Right lobe of liver (tissue), 6 donors: ENCODE results near the gene MED27. TPM values are rescaled to one million over a fixed set of nuclear protein-coding genes. Genes with fewer than 3 reads are reported as not detected.

Experiments
- ATAC-seq, 4 donors: fragments of 200-7000 bp; cut with Tn5 transposase; one replicate each; pipeline ENCODE4 v1.9.1; 2020; ENCODE audit warnings: mild to moderate bottlenecking in 4 of 4, moderate library complexity in 4 of 4
- DNase-seq, 3 donors: peaks; one replicate each; pipeline ENCODE4 v3.0.0-alpha.2; 2020
- H3K27ac ChIP-seq, 3 donors: fragments of 200-600 bp; one replicate each; pipeline ENCODE4 v1.8.0; 2022
- H3K27me3 ChIP-seq, 2 donors: fragments of 200-600 bp; one replicate each; pipeline ENCODE4 v1.8.0; 2022
- H3K36me3 ChIP-seq, 4 donors: fragments of 200-600 bp; sonication (generic) in 1 of 4; one replicate each; pipeline versions ENCODE4 v1.5.1 to v1.8.0; 2017 to 2022; ENCODE audit warnings: control low read depth in 1 of 4
- H3K4me1 ChIP-seq, 4 donors: fragments of 200-600 bp; sonication (generic) in 1 of 4; one replicate each; pipeline versions ENCODE4 v1.5.1 to v1.8.0; 2017 to 2022; ENCODE audit warnings: control low read depth in 1 of 4
- H3K4me3 ChIP-seq, 3 donors: fragments of 200-600 bp; one replicate each; pipeline ENCODE4 v1.8.0; 2022
- H3K9me3 ChIP-seq, 4 donors: fragments of 200-600 bp; sonication (generic) in 1 of 4; one replicate each; pipeline versions ENCODE4 v1.5.1 to v1.8.0; 2017 to 2022; ENCODE audit warnings: control low read depth in 1 of 4
- POLR2A ChIP-seq: fragments of 450-650 bp; IDR thresholded peaks from one replicate; pipeline ENCODE4 v1.6.1; 2017; ENCODE audit warnings: antibody characterized with exemption, mild to moderate bottlenecking
- WGBS: methylation state at CpG from one replicate; pipeline ENCODE4 v1.1.6; 2018; ENCODE audit warnings: low coverage, low lambda C conversion rate; ENCODE audit not compliant: insufficient coverage; ENCODE audit errors: missing lambda C conversion rate; 5-methylcytosine and 5-hydroxymethylcytosine counted together
- intact Hi-C, 2 donors: fragments of 100-400 bp; cut with DNase I; formaldehyde crosslinking; loops; one replicate each; pipeline versions ENCODE4 v1.11.2 to v1.14.1; 2022
- total RNA-seq, 6 experiments: library from RNA; depleted of rRNA in 2 of 6; stranded (reverse); fragments of >200 nt in 2 of 6; fragmentation: NEBNext Ultra II Directional in 3 of 6; extraction: Animal tissue kit (Norgen Biotek cat#: 25700) in 3 of 6; gene quantifications; one replicate each; pipeline versions ENCODE4 v1.1.0 to v1.2.4, GENCODE V29; 2016 to 2023
- TF ChIP-seq, protein P1 (sequence below), 4 donors: fragments of 200-600 bp in 3 of 4; fragments of 450-650 bp in 1 of 4; IDR thresholded peaks; one replicate each; pipeline versions ENCODE4 v1.5.1 to v1.8.0; 2016 to 2022; ENCODE audit warnings: antibody characterized with exemption in 4 of 4, mild to moderate bottlenecking in 2 of 4
- donor health status: DM: no; HTN: yes; CAD: no.
- donor health status: DM: no; HTN: no; CAD: no.
- donor health status: DM: no; HTN: no; CAD: no.
- donor health status: DM: no; HTN: yes; CAD: no.
- donor health status: DM: no; HTN: yes; CAD: no.

The MED27 gene
- total RNA-seq, 6 experiments from 2014 or later: 4.6 to 7.3 (median 6.1) TPM

DNA sequence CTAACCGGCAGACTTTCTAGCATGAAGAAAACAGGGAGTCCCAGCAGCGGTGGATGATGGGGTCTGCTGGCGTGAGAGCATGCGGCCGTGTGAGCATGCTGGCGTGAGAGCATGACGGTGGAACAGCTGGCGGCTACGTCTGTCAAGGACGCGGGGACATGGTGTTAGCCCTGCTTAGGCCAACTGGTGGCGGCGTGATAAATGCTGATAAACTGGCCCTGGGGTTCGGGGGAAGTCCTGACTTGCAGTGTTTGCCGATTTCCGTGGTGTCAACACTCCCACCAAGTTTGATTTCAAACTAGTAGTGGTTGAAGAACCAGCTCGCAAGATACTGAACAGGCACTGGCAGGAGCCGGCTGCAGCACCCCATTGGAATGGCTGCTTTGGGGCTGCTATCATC lies 217.4 kb downstream of the MED27 start:
- intact Hi-C loops: no loop called here
- ATAC-seq: no peak
- no peaks in the 10 kb centered on the region for H3K4me1 ChIP-seq
- no peaks in the 10 kb centered on the region for H3K9me3 ChIP-seq
- TF ChIP-seq POLR2A: no peak
- TF ChIP-seq, protein P1, sequence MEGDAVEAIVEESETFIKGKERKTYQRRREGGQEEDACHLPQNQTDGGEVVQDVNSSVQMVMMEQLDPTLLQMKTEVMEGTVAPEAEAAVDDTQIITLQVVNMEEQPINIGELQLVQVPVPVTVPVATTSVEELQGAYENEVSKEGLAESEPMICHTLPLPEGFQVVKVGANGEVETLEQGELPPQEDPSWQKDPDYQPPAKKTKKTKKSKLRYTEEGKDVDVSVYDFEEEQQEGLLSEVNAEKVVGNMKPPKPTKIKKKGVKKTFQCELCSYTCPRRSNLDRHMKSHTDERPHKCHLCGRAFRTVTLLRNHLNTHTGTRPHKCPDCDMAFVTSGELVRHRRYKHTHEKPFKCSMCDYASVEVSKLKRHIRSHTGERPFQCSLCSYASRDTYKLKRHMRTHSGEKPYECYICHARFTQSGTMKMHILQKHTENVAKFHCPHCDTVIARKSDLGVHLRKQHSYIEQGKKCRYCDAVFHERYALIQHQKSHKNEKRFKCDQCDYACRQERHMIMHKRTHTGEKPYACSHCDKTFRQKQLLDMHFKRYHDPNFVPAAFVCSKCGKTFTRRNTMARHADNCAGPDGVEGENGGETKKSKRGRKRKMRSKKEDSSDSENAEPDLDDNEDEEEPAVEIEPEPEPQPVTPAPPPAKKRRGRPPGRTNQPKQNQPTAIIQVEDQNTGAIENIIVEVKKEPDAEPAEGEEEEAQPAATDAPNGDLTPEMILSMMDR (IDR thresholded peaks at IDR 0.05): no peak
- WGBS: 40% methylated on average over 2 of the region's 18 CpGs
- no peak overlapping the region for H3K4me3 ChIP-seq
- H3K27ac ChIP-seq: no peak overlapping the region
- H3K36me3 ChIP-seq: no peaks in the 10 kb centered on the region
- no peaks in the 10 kb centered on the region for H3K27me3 ChIP-seq
- no peak for DNase-seq

DNA sequence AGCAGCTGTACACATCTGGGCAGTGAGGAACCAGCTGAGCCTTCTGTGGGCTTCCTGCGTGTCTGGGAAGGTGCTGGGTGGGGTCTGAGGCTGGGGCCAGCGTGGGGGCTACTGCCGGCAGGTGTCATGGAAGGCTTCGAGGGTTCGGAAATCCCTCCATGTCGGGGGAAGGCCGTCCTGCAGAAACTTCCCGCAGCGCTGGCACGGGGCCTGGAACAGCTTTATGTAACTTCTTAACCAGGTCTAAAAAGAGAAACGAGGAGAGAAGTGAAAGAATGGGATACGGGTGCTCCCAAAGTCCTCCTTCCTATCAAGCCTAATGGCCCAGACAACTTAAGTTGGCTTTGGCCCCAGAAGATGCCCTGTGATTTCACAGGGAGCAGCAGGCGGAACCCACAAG lies 219.2 kb downstream of the MED27 start:
- intact Hi-C loops: no loop called here
- H3K4me3 ChIP-seq: no peak overlapping the region
- no peaks in the 10 kb centered on the region for H3K9me3 ChIP-seq
- no peak overlapping the region for H3K27ac ChIP-seq
- DNase-seq (no peak), ATAC-seq (no peak)
- H3K4me1 ChIP-seq: no peaks in the 10 kb centered on the region
- H3K27me3 ChIP-seq: no peaks in the 10 kb centered on the region
- H3K36me3 ChIP-seq: no peaks in the 10 kb centered on the region
- TF ChIP-seq, protein P1 (IDR thresholded peaks at IDR 0.05): no peak
- no peak for TF ChIP-seq POLR2A
- WGBS: 67% methylated on average over 2 of the region's 13 CpGs

DNA sequence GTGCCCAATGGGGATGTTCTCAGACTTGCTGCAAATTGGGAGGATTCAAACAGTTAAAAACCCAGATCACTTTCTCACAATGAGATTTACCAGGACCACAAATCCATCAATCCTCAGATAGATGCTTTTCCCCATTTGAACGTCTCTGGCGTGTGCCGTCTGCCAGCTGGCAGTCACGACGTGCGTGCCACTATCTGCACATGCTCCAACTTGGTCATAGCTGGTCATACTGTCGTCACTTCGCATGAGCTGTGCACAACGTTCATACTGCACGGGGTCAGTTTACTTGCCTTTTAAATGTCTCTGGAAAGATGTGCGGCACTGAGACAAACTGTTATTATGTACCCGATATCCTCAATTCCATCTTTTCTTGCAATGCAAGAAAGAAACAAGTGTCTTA lies 221.5 kb downstream of the MED27 start:
- no peak for TF ChIP-seq POLR2A
- TF ChIP-seq, protein P1 (IDR thresholded peaks at IDR 0.05): no peak
- H3K9me3 ChIP-seq: no peaks in the 10 kb centered on the region
- no peak overlapping the region for H3K27ac ChIP-seq
- no peak overlapping the region for H3K4me3 ChIP-seq
- H3K36me3 ChIP-seq: no peaks in the 10 kb centered on the region
- H3K27me3 ChIP-seq: no peaks in the 10 kb centered on the region
- ATAC-seq: no peak
- WGBS: 93% methylated on average over 12 of the region's 12 CpGs
- no peak for DNase-seq
- H3K4me1 ChIP-seq: no peaks in the 10 kb centered on the region
- intact Hi-C loops: no loop called here

DNA sequence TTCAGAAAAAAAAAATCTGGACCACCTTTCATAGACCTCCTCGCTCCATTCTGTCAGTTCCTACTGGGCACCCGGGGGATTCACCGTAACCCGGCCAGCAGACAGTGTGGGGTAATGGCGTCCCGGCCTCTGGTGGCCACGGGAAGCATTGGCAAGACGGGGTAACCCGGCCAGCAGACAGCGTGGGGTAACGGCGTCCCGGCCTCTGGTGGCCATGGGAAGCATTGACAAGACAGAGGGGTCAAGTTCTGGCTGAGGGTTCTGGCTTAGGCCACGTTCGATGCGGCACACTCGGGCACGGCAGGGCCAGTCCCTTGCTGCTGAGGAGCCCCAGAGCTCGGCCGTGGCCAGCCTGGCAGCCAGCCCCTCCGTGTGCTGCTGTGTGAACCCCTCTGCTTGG lies 223.6 kb downstream of the MED27 start:
- no peaks in the 10 kb centered on the region for H3K4me1 ChIP-seq
- WGBS: 68% methylated on average over 6 of the region's 21 CpGs
- intact Hi-C loops: no loop called here
- H3K9me3 ChIP-seq: no peaks in the 10 kb centered on the region
- DNase-seq: no peak
- no peaks in the 10 kb centered on the region for H3K36me3 ChIP-seq
- H3K4me3 ChIP-seq: no peak overlapping the region
- no peaks in the 10 kb centered on the region for H3K27me3 ChIP-seq
- no peak overlapping the region for H3K27ac ChIP-seq
- TF ChIP-seq, protein P1 (IDR thresholded peaks at IDR 0.05): no peak
- TF ChIP-seq POLR2A: no peak
- no peak for ATAC-seq
